Measurements from ENCODE around the gene FAM151B. TPM values are rescaled to one million over a fixed set of nuclear protein-coding genes. Genes with fewer than 3 reads are reported as not detected.
A peak's percentile ranks its signal among the peaks of the same experiment; 100 is the strongest.

Gene FAM151B
- total and polyA plus RNA-seq, 7 donors, result 0.36 to 2.1 (median 0.96) TPM

DNA sequence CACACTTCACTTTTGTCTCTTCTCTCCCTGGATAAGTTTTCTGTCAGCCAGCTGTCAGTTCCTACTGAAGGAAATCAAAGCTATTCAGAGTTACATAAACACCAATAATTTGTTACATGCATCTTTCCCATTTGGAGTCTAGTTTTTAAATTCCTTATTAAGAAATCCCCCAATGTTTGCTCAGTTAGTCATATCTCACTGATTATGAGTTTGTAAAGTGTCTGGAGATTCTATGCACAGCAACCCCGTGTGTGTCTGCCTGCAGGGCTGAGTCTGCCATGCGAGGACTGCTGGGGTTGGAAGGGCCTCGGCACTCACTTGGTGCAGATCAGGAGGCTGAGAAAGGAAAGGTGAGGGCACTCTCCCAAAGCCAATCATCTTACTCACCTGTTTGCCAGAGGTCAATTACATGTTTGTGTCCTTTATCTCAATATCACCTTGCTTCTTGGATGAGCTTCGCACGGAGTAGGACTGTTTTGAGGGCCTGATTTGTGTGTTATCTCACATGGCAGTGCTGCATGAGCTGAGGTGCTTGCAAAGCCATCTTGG is 78.9 kb downstream of the FAM151B start:
- Histone ChIP-seq H3K27ac (no peak overlapping the region), H3K4me1 (peaks cover 6% of the 10 kb centered on the region), H3K4me3 (no peak overlapping the region), H3K27me3 (ENCODE audit: insufficient read depth in 3 of 3, low read length in 2 of 3) (peaks cover 0 to 37% (median 20%) of the 10 kb centered on the region in 3 donors), H3K36me3 (ENCODE audit: insufficient read depth in 1 of 2, low read depth in 1 of 2) (no peaks in the 10 kb centered on the region), H3K9me3 (no peaks in the 10 kb centered on the region)
- TF ChIP-seq, protein P1, sequence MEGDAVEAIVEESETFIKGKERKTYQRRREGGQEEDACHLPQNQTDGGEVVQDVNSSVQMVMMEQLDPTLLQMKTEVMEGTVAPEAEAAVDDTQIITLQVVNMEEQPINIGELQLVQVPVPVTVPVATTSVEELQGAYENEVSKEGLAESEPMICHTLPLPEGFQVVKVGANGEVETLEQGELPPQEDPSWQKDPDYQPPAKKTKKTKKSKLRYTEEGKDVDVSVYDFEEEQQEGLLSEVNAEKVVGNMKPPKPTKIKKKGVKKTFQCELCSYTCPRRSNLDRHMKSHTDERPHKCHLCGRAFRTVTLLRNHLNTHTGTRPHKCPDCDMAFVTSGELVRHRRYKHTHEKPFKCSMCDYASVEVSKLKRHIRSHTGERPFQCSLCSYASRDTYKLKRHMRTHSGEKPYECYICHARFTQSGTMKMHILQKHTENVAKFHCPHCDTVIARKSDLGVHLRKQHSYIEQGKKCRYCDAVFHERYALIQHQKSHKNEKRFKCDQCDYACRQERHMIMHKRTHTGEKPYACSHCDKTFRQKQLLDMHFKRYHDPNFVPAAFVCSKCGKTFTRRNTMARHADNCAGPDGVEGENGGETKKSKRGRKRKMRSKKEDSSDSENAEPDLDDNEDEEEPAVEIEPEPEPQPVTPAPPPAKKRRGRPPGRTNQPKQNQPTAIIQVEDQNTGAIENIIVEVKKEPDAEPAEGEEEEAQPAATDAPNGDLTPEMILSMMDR (IDR thresholded peaks at IDR 0.05), result no peak
- DNase-seq (no peak), ATAC-seq (no peak)
- 80 to 82% (median 80%) methylated on average over 5 of the region's 5 CpGs for WGBS, 3 donors
- intact Hi-C loops (cut with DNase I), result no loop called here

DNA sequence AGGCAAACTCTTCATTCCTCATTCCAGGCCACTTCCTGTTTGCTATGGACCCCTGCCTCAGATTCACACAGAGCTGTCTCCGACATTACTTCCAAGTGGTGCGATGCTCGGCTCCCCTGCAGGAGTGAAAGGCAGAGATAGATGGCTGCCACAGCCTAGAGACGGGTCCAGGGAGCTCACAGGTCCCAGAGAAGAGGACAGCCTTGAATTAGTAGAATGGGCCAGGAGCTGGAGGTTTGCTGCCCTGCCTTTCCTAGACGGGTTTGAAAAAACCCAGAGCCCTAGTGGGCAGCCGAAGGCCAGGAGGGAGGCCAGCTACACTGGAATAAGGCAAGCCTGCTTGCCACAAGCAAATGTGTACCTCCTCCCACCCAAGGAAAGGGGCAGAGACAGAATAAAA is 80.4 kb downstream of the FAM151B start:
- peaks cover 0 to 52% (median 21%) of the 10 kb centered on the region in 3 donors for H3K27me3 ChIP-seq (ENCODE audit: insufficient read depth in 3 of 3, low read length in 2 of 3)
- H3K36me3 ChIP-seq (ENCODE audit: insufficient read depth in 1 of 2, low read depth in 1 of 2), result no peaks in the 10 kb centered on the region
- no peak overlapping the region for H3K27ac ChIP-seq
- no peak for DNase-seq
- ATAC-seq, result no peak
- intact Hi-C loops (cut with DNase I), result no loop called here
- TF ChIP-seq, protein P1 (IDR thresholded peaks at IDR 0.05), result no peak
- no peaks in the 10 kb centered on the region for H3K9me3 ChIP-seq
- no peak overlapping the region for H3K4me3 ChIP-seq
- peaks cover 6% of the 10 kb centered on the region for H3K4me1 ChIP-seq
- 65 to 68% (median 65%) methylated on average over 6 of the region's 6 CpGs for WGBS, 3 donors

GRCh38 chr5:80569086-80569960 is 81.4 kb downstream of the FAM151B start:
- Histone ChIP-seq H3K27me3 (ENCODE audit: insufficient read depth in 3 of 3, low read length in 2 of 3) (peaks cover 4 to 55% (median 23%) of the 10 kb centered on the region in 3 donors), H3K4me1 (peaks cover 6% of the 10 kb centered on the region), H3K4me3 (peak overlapping the region; percentile 58), H3K36me3 (ENCODE audit: insufficient read depth in 1 of 2, low read depth in 1 of 2) (no peaks in the 10 kb centered on the region), H3K9me3 (no peaks in the 10 kb centered on the region), H3K27ac (no peak overlapping the region)
- TF ChIP-seq, protein P1 (IDR thresholded peaks at IDR 0.05), result no peak
- WGBS, 3 donors, result 0 to 1% (median 1%) methylated on average over 46 to 89 of the region's 89 CpGs
- ATAC-seq, result no peak
- no peak for DNase-seq
- intact Hi-C loops (cut with DNase I), result no loop called here

- Histone ChIP-seq H3K36me3 (ENCODE audit: insufficient read depth in 1 of 2, low read depth in 1 of 2) (no peaks in the 10 kb centered on the region), H3K27ac (no peak within 1 kb of the TSS), H3K4me1 (peaks cover 6% of the 10 kb centered on the region), H3K9me3 (no peaks in the 10 kb centered on the region), H3K4me3 (peak within 1 kb of the TSS; percentile 58), H3K27me3 (ENCODE audit: insufficient read depth in 3 of 3, low read length in 2 of 3) (peaks cover 4 to 61% (median 23%) of the 10 kb centered on the region in 3 donors)
- intact Hi-C loops (cut with DNase I), result no loop called here
- peak in 1 of 2 donors; percentile 8 for DNase-seq
- no peak for ATAC-seq
- 2 to 3% (median 2%) methylated on average over 47 to 73 of the region's 73 CpGs for WGBS, 3 donors
- TF ChIP-seq, protein P1 (IDR thresholded peaks at IDR 0.05), result no peak
These were observed 82.3 kb downstream of the FAM151B start, which contains the start of gene ANKRD34B for GRCh38 chr5:80569961-80570786. Gene ANKRD34B (minus strand): TSS chr5:80570280. CDS start chr5:80560019, 10,261 bp downstream.

All from psoas muscle (tissue), 8 donors.